DND-41 (cell line): ENCODE measurements around the gene COA4.

ENCODE experiments used
- CTCF ChIP-seq: IDR thresholded peaks from 2 replicates; pipeline ENCODE4 v1.5.1; 2012; ENCODE audit warnings: borderline replicate concordance, low read length, moderate library complexity, mild to moderate bottlenecking; ENCODE audit not compliant: poor library complexity, severe bottlenecking; ENCODE audit errors: extremely low read depth
- EZH2 ChIP-seq: IDR thresholded peaks from 3 replicates; pipeline ENCODE4 v1.6.1; 2012; ENCODE audit warnings: borderline replicate concordance, low read depth, mild to moderate bottlenecking, moderate library complexity, low read length, inconsistent platforms; ENCODE audit not compliant: severe bottlenecking

GRCh38 chr11:73854680-73855079 is 22.0 kb downstream of the COA4 start:
- TF ChIP-seq CTCF (no peak), EZH2 (no peak)
